IMR-90 (cell line): ENCODE measurements around the gene TPSAB1. TPM values are rescaled to one million over a fixed set of nuclear protein-coding genes. Genes with fewer than 3 reads are reported as not detected.

Source experiments
- ATAC-seq: fragments of 200-7000 bp; cut with Tn5 transposase; 2 replicates; pipeline ENCODE4 v1.9.1; 2020; ENCODE audit warnings: low read depth, mild to moderate bottlenecking, moderate library complexity
- BruUV-seq: library from RNA; stranded (reverse); fragments of 400-500 nt; replicated peaks from 2 replicates; lab custom pipeline; 2021; lab: Mats Ljungman, UMichigan
- CTCF ChIA-PET: fragments of 300-600 bp; formaldehyde crosslinking; extraction: SDS; loops from one replicate; lab custom pipeline; 2021; ENCODE audit warnings: antibody characterized with exemption; lab: Yijun Ruan, JAX
- POLR2A ChIA-PET: fragments of 300-600 bp; sonication (Branson Sonifier 250); formaldehyde crosslinking; loops from one replicate; lab custom pipeline; 2022; ENCODE audit warnings: antibody characterized with exemption; ENCODE audit not compliant: unreplicated experiment; lab: Charles Lee
- DNase-seq: peaks from one replicate; pipeline ENCODE4 v3.0.0; 2013
- H2AFZ ChIP-seq: replicated peaks from 2 replicates; pipeline ENCODE3; 2013; ENCODE audit warnings: low read length, mild to moderate bottlenecking; ENCODE audit not compliant: poor library complexity
- H2AK5ac ChIP-seq: 2 replicates; pipeline ENCODE4 v1.6.1; 2013; ENCODE audit warnings: low read depth, low read length, inconsistent platforms
- H2AK9ac ChIP-seq: replicated peaks from 2 replicates; pipeline ENCODE3; 2013; ENCODE audit warnings: mild to moderate bottlenecking, low read depth, low read length, moderate library complexity; ENCODE audit not compliant: poor library complexity
- H2BK120ac ChIP-seq: 2 replicates; pipeline ENCODE4 v1.6.1; 2013; ENCODE audit warnings: low read depth, low read length, inconsistent platforms
- H2BK15ac ChIP-seq: 3 replicates; pipeline ENCODE4 v1.6.1; 2013; ENCODE audit warnings: low read depth, low read length, inconsistent platforms
- H2BK20ac ChIP-seq: 2 replicates; pipeline ENCODE4 v1.6.1; 2013; ENCODE audit warnings: low read depth, mild to moderate bottlenecking, inconsistent platforms, low read length, moderate library complexity
- H2BK5ac ChIP-seq: 2 replicates; pipeline ENCODE4 v1.6.1; 2013; ENCODE audit warnings: mild to moderate bottlenecking, low read depth, low read length, inconsistent platforms; ENCODE audit not compliant: poor library complexity, severe bottlenecking
- H3K14ac ChIP-seq: replicated peaks from 2 replicates; pipeline ENCODE4 v1.6.1; 2013; ENCODE audit warnings: low read depth, low read length, inconsistent platforms
- H3K18ac ChIP-seq: 2 replicates; pipeline ENCODE4 v1.6.1; 2013; ENCODE audit warnings: low read depth, low read length, control low read depth
- H3K23ac ChIP-seq: 2 replicates; pipeline ENCODE4 v1.6.1; 2013; ENCODE audit warnings: low read depth, low read length, inconsistent platforms
- H3K27ac ChIP-seq: 2 replicates; pipeline ENCODE4 v1.5.1; 2013; ENCODE audit warnings: mild to moderate bottlenecking, control low read depth, low read length; ENCODE audit not compliant: insufficient read depth
- H3K27me3 ChIP-seq: 2 replicates; pipeline ENCODE4 v1.6.1; 2013; ENCODE audit warnings: low read length; ENCODE audit not compliant: control insufficient read depth, insufficient read depth
- H3K36me3 ChIP-seq: 2 replicates; pipeline ENCODE4 v1.6.1; 2013; ENCODE audit warnings: low read length, mixed read lengths; ENCODE audit not compliant: control insufficient read depth, insufficient read depth
- H3K4ac ChIP-seq: 2 replicates; pipeline ENCODE4 v1.6.1; 2013; ENCODE audit warnings: low read depth, low read length, inconsistent platforms
- H3K4me1 ChIP-seq: 2 replicates; pipeline ENCODE4 v1.6.1; 2013; ENCODE audit warnings: low read length, mixed read lengths; ENCODE audit not compliant: control insufficient read depth, insufficient read depth
- H3K4me2 ChIP-seq: 2 replicates; pipeline ENCODE4 v1.6.1; 2013; ENCODE audit warnings: low read depth, mild to moderate bottlenecking, control low read depth, low read length, moderate library complexity
- H3K4me3 ChIP-seq: 2 replicates; pipeline ENCODE4 v1.5.1; 2013; ENCODE audit warnings: low read depth, mild to moderate bottlenecking, control low read depth, low read length, moderate library complexity; ENCODE audit not compliant: insufficient read depth
- H3K56ac ChIP-seq: 2 replicates; pipeline ENCODE4 v1.6.1; 2013; ENCODE audit warnings: low read length, inconsistent platforms; ENCODE audit not compliant: insufficient read depth; ENCODE audit errors: extremely low read depth
- H3K79me1 ChIP-seq, 2 experiments: 2 replicates each; pipeline ENCODE4 v1.6.1; 2013; ENCODE audit warnings: low read length in 2 of 2, inconsistent platforms in 1 of 2, low read depth in 1 of 2
- H3K9ac ChIP-seq: 2 replicates; pipeline ENCODE4 v1.6.1; 2013; ENCODE audit warnings: low read depth, low read length, control low read depth
- H3K9me1 ChIP-seq: 2 replicates; pipeline ENCODE4 v1.6.1; 2013; ENCODE audit warnings: low read length, inconsistent platforms; ENCODE audit not compliant: insufficient read depth
- H3K9me3 ChIP-seq: 2 replicates; pipeline ENCODE4 v1.6.1; 2013; ENCODE audit warnings: low read length; ENCODE audit not compliant: control insufficient read depth, insufficient read depth
- H4K20me1 ChIP-seq: 2 replicates; pipeline ENCODE4 v1.6.1; 2013; ENCODE audit warnings: low read length, inconsistent platforms; ENCODE audit not compliant: insufficient read depth
- H4K5ac ChIP-seq: 2 replicates; pipeline ENCODE4 v1.6.1; 2013; ENCODE audit warnings: mild to moderate bottlenecking, low read depth, low read length, control low read depth
- H4K8ac ChIP-seq, 2 experiments: 2 replicates each; pipeline ENCODE4 v1.6.1; 2013; ENCODE audit warnings: low read depth in 2 of 2, low read length in 2 of 2, control low read depth in 1 of 2, inconsistent platforms in 1 of 2
- H4K91ac ChIP-seq: 2 replicates; pipeline ENCODE4 v1.6.1; 2013; ENCODE audit warnings: low read depth, low read length, inconsistent platforms; ENCODE audit not compliant: insufficient read depth
- BHLHE40 ChIP-seq: fragments of 150-350 bp; IDR thresholded peaks from 2 replicates; pipeline ENCODE4 v1.6.1; 2016; ENCODE audit warnings: mild to moderate bottlenecking, low read depth, low read length
- CEBPB ChIP-seq: IDR thresholded peaks from 2 replicates; pipeline ENCODE4 v1.6.1; 2012; ENCODE audit warnings: low read depth, low read length, improper control_type of control experiment
- CHD1 ChIP-seq: IDR thresholded peaks from 2 replicates; pipeline ENCODE4 v1.6.1; 2012; ENCODE audit warnings: low read depth, low read length, improper control_type of control experiment
- FOS ChIP-seq: fragments of 150-350 bp; IDR thresholded peaks from 2 replicates; pipeline ENCODE4 v1.6.1; 2016; ENCODE audit warnings: low read depth, low read length
- MAFK ChIP-seq: IDR thresholded peaks from 2 replicates; pipeline ENCODE4 v1.6.1; 2012; ENCODE audit warnings: low read depth, low read length, improper control_type of control experiment
- MAZ ChIP-seq: IDR thresholded peaks from 2 replicates; pipeline ENCODE4 v1.6.1; 2012; ENCODE audit warnings: low read depth, mild to moderate bottlenecking, low read length, improper control_type of control experiment, moderate library complexity, borderline replicate concordance
- MXI1 ChIP-seq: IDR thresholded peaks from 2 replicates; pipeline ENCODE4 v1.6.1; 2012; ENCODE audit warnings: low read depth, mild to moderate bottlenecking, low read length, moderate library complexity, borderline replicate concordance
- NFE2L2 ChIP-seq: fragments of 150-350 bp; IDR thresholded peaks from 2 replicates; pipeline ENCODE4 v1.6.1; 2016; ENCODE audit warnings: low read depth, mild to moderate bottlenecking, low read length
- POLR2A ChIP-seq: IDR thresholded peaks from 2 replicates; pipeline ENCODE4 v1.6.1; 2012; ENCODE audit warnings: mild to moderate bottlenecking, low read depth, low read length
- RAD21 ChIP-seq: IDR thresholded peaks from 2 replicates; pipeline ENCODE4 v1.6.1; 2012; ENCODE audit warnings: low read length, improper control_type of control experiment
- RCOR1 ChIP-seq: IDR thresholded peaks from 2 replicates; pipeline ENCODE4 v1.6.1; 2012; ENCODE audit warnings: mild to moderate bottlenecking, low read length, improper control_type of control experiment; ENCODE audit not compliant: insufficient replicate concordance
- RFX5 ChIP-seq: IDR thresholded peaks from 2 replicates; pipeline ENCODE4 v1.8.0; 2012; ENCODE audit warnings: low read depth, mild to moderate bottlenecking, low read length, moderate library complexity
- SMC3 ChIP-seq: fragments of 150-350 bp; IDR thresholded peaks from 2 replicates; pipeline ENCODE4 v1.6.1; 2016; ENCODE audit warnings: low read depth, mild to moderate bottlenecking, antibody characterized with exemption, low read length, moderate library complexity
- WGBS, 2 experiments: methylation state at CpG; one replicate each; pipeline versions ENCODE4 v1.1.5 to v1.1.7; 2013; ENCODE audit warnings: missing lambda C conversion rate in 2 of 2; ENCODE audit not compliant: insufficient read length in 1 of 2; ENCODE audit errors: extremely low coverage in 2 of 2; 5-methylcytosine and 5-hydroxymethylcytosine counted together
- dilution Hi-C: fragments of 300-500 bp; cut with HindIII; formaldehyde crosslinking; loops from one replicate; pipeline ENCODE4 v1.14.3; 2018; ENCODE audit warnings: low sequenced_read_pairs; ENCODE audit not compliant: unreplicated experiment
- in situ Hi-C: fragments of 300-500 bp; cut with MboI; formaldehyde crosslinking; loops from 3 replicates; pipeline ENCODE4 v1.14.3; 2019; ENCODE audit warnings: low sequenced_read_pairs, inconsistent platforms, mixed read lengths
- intact Hi-C: fragments of 100-400 bp; cut with micrococcal nuclease; formaldehyde crosslinking; loops from 2 replicates; pipeline ENCODE4 v1.10.0; 2022
- polyA plus RNA-seq, 3 experiments: library from polyadenylated mRNA; depleted of rRNA; stranded (reverse); fragments of >200 nt; gene quantifications; 2 replicates each; pipeline ENCODE4 v1.2.3, GENCODE V29; 2012; ENCODE audit warnings: low replicate concordance in 1 of 3
- total RNA-seq: library from RNA; depleted of rRNA; stranded (reverse); fragments of >200 nt; gene quantifications from 2 replicates; pipeline ENCODE4 v1.2.3, GENCODE V29; 2012
- TF ChIP-seq, protein P1 (sequence below): fragments of 150-350 bp; IDR thresholded peaks from 2 replicates; pipeline ENCODE4 v1.6.1; 2016; ENCODE audit warnings: low read depth, mild to moderate bottlenecking, low read length, moderate library complexity, borderline replicate concordance
- TF ChIP-seq, protein P2 (sequence below): conservative IDR thresholded peaks from 2 replicates; pipeline ENCODE4 v1.5.1; 2012; ENCODE audit warnings: mild to moderate bottlenecking, low read depth, low read length, improper control_type of control experiment
- TF ChIP-seq, protein P3 (sequence below): fragments of 150-350 bp; IDR thresholded peaks from 2 replicates; pipeline ENCODE4 v1.6.1; 2017; ENCODE audit warnings: mild to moderate bottlenecking, antibody characterized with exemption, low read length, low read depth

TPSAB1 gene
- total and polyA plus RNA-seq, 2 of the 4 experiments (the other 2 are of a cell fraction): not detected

DNA sequence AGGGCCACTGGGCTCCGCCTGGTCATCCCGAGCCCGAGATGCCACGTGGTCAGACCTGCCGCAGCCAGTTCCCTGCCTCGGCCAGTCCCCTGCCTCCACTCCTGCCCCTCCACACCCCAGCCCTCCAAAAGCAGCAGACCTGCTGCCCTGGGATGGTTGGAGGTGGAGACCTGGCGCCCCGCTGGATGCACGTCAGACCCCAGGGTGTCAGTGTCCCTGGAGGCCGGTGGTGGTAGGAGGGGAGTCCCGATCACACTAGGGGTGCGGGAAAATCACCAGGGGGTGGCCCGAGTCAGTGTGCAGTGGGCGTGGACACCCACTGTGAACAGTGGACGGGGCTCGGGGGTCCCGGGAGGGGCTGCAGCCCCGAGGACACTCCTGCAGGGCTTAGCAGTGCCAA, 42.3 kb upstream of the TPSAB1 start:
- no peaks in the 10 kb centered on the region for H3K79me1 ChIP-seq
- TF ChIP-seq RFX5: no peak
- TF ChIP-seq, protein P1, sequence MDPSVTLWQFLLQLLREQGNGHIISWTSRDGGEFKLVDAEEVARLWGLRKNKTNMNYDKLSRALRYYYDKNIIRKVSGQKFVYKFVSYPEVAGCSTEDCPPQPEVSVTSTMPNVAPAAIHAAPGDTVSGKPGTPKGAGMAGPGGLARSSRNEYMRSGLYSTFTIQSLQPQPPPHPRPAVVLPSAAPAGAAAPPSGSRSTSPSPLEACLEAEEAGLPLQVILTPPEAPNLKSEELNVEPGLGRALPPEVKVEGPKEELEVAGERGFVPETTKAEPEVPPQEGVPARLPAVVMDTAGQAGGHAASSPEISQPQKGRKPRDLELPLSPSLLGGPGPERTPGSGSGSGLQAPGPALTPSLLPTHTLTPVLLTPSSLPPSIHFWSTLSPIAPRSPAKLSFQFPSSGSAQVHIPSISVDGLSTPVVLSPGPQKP: no peak
- TF ChIP-seq, protein P2, sequence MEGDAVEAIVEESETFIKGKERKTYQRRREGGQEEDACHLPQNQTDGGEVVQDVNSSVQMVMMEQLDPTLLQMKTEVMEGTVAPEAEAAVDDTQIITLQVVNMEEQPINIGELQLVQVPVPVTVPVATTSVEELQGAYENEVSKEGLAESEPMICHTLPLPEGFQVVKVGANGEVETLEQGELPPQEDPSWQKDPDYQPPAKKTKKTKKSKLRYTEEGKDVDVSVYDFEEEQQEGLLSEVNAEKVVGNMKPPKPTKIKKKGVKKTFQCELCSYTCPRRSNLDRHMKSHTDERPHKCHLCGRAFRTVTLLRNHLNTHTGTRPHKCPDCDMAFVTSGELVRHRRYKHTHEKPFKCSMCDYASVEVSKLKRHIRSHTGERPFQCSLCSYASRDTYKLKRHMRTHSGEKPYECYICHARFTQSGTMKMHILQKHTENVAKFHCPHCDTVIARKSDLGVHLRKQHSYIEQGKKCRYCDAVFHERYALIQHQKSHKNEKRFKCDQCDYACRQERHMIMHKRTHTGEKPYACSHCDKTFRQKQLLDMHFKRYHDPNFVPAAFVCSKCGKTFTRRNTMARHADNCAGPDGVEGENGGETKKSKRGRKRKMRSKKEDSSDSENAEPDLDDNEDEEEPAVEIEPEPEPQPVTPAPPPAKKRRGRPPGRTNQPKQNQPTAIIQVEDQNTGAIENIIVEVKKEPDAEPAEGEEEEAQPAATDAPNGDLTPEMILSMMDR: no peak
- no peak for TF ChIP-seq RAD21
- no peak for TF ChIP-seq POLR2A
- TF ChIP-seq, protein P3, sequence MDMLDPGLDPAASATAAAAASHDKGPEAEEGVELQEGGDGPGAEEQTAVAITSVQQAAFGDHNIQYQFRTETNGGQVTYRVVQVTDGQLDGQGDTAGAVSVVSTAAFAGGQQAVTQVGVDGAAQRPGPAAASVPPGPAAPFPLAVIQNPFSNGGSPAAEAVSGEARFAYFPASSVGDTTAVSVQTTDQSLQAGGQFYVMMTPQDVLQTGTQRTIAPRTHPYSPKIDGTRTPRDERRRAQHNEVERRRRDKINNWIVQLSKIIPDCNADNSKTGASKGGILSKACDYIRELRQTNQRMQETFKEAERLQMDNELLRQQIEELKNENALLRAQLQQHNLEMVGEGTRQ: no peak
- no peak for TF ChIP-seq RCOR1
- no peak for TF ChIP-seq NFE2L2
- no peak for TF ChIP-seq FOS
- no peak for TF ChIP-seq MAFK
- no peak for TF ChIP-seq MAZ
- TF ChIP-seq SMC3: no peak
- no peak for TF ChIP-seq CEBPB
- TF ChIP-seq CHD1: no peak
- no peak for TF ChIP-seq MXI1
- no peak for TF ChIP-seq BHLHE40
- H2BK20ac ChIP-seq: no peak overlapping the region
- H4K20me1 ChIP-seq: peaks cover 5% of the 10 kb centered on the region
- no peak for ATAC-seq
- no TSS peak for BruUV-seq
- no peak overlapping the region for H3K18ac ChIP-seq
- no peak overlapping the region for H4K8ac ChIP-seq
- no peaks in the 10 kb centered on the region for H3K4me1 ChIP-seq
- no peaks in the 10 kb centered on the region for H3K27me3 ChIP-seq
- H3K36me3 ChIP-seq: no peaks in the 10 kb centered on the region; the same call in 1 of the 2 replicates
- H3K27ac ChIP-seq: no peak overlapping the region
- no peak overlapping the region for H4K91ac ChIP-seq
- WGBS, 2 experiments: 82% methylated on average over 8 of the region's 18 CpGs; no CpG with 5 or more reads in 1 of the 2 experiments
- H2BK5ac ChIP-seq: no peak overlapping the region
- H3K4me3 ChIP-seq: no peak overlapping the region
- DNase-seq: no peak
- POLR2A ChIA-PET: no interaction called here
- H3K9me1 ChIP-seq: no peaks in the 10 kb centered on the region
- H4K5ac ChIP-seq: no peak overlapping the region
- no peaks in the 10 kb centered on the region for H3K9me3 ChIP-seq
- intact Hi-C loops (no loop called here), in situ Hi-C loops (loop anchor here (5.0 kb wide), 1 partner anchor 86 kb away; no protein-coding TSS in a partner anchor), dilution Hi-C loops (no loop called here)
- no peak overlapping the region for H3K14ac ChIP-seq
- CTCF ChIA-PET: no interaction called here
- no peak overlapping the region for H3K56ac ChIP-seq
- H3K23ac ChIP-seq: no peak overlapping the region
- H2AK9ac ChIP-seq: no peak overlapping the region
- no peak overlapping the region for H3K9ac ChIP-seq
- H3K4me2 ChIP-seq: no peak overlapping the region
- H2BK120ac ChIP-seq: no peak overlapping the region
- H2AFZ ChIP-seq: no peak overlapping the region
- no peak overlapping the region for H2BK15ac ChIP-seq
- no peak overlapping the region for H3K4ac ChIP-seq
- no peak overlapping the region for H2AK5ac ChIP-seq
